ENCODE results near the gene CENPC.

DNA sequence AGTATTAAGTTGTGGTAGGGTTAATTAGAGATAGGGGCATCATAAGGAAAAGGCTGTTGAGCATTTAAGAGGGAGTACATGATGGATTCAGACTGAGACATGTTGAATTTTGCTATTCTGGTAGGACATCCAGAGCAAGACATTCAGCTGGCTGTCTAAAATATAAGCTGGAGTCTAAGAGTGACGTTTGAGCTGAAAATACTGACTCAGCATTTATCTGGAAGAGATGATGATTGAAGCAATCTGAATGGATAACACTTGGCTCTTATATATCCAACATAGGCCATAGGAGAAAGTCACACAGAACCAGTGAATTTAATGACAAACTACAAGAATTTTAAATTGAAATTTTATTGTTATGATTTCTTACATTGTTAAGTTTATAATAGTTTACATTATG is 114.3 kb downstream of the CENPC start:
- TF ChIP-seq, protein P1, sequence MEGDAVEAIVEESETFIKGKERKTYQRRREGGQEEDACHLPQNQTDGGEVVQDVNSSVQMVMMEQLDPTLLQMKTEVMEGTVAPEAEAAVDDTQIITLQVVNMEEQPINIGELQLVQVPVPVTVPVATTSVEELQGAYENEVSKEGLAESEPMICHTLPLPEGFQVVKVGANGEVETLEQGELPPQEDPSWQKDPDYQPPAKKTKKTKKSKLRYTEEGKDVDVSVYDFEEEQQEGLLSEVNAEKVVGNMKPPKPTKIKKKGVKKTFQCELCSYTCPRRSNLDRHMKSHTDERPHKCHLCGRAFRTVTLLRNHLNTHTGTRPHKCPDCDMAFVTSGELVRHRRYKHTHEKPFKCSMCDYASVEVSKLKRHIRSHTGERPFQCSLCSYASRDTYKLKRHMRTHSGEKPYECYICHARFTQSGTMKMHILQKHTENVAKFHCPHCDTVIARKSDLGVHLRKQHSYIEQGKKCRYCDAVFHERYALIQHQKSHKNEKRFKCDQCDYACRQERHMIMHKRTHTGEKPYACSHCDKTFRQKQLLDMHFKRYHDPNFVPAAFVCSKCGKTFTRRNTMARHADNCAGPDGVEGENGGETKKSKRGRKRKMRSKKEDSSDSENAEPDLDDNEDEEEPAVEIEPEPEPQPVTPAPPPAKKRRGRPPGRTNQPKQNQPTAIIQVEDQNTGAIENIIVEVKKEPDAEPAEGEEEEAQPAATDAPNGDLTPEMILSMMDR (IDR thresholded peaks at IDR 0.05; ENCODE audit: low read depth, low read length): no peak
- no peak for TF ChIP-seq EZH2phosphoT487 (IDR thresholded peaks at IDR 0.05; ENCODE audit: low read depth)

Data from OCI-LY3 (cell line).